HG03558 (cell line): Measurements from ENCODE around the gene LTF.

ENCODE experiments used
- ATAC-seq: cut with Tn5 transposase; IDR thresholded peaks from one replicate; pipeline ENCODE4 v1.9.1; 2021; ENCODE audit warnings: moderate number of reproducible peaks; ENCODE audit not compliant: unreplicated experiment; ENCODE audit errors: extremely low read depth

LTF gene

DNA sequence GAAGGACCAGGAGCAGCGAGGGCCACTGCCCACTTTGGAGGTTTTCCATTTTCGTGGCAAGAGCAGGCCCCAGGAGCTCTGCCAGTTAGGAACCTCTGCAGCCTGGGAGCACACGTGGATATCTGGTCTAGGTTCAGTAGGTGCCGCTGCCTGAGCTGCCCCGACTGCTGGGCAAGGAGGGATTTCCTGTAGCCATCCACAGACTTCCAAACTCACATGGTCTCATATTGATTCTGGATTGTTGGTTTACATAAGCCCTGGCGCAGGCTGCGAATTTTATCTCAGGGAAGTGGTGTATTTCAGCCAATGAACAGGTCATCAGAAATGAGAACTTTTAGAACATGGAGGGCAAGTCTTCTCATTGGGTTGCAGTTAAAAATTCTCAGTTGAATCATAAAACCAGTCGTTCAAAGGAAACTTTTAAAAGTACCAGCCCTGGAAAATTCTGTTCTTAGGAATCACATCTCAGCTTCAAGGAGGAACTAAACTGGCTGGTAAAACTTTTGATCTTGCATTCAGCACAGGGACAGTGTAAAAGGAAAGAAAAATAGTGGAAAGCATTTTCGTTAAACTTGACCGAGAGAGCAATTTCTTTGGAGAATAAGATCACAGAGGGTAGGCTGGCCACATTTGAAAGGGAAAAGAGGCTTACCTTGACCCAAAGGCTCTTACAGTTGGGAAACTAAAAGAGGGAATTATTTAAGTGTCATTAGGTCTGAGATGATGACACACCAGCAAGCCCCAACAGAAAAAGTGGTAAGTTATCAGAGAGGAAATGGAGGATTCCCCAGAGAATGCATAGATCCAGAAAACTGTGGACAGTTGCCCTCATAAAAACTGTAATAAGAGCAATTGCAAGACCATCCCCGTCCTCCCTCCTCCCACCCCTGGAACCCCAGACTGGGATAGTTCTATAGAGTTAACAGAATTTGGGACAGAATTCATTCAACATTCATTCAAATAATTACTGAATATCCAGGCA, 26.7 kb upstream of the LTF start:
- no peak for ATAC-seq

DNA sequence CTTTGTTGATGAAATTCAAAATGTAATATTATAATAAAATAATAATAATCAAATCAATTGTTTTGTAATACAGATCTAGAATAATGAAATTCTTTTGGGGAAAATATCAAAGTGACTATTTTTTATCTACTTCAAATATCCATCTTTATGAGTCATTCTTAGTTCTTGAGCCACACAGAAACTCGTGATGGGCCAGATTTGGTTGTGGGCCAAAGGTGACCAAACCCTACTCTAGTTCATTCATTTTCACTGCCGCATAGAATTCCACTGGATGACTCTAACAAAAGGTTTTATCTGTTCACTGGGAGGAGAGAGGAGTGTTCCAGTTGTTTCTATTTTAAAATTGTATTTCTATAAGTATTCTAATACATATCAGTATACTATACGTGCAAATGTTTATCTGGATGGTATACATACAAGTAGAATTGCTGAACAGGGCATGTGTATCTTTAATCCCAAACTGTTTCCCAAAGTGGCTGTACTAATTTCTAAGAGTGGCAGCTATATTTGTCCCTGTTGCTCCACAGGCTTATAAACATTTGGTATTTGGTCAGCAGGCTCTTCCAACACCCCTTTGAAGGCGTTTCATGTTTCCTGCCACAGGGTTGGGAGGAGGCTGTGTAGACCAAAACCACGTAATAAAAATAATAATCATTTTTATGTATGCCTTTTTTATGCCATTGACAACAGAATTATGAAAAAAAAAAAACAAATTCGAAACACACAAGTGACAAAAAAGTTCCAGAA, 25.8 kb upstream of the LTF start:
- ATAC-seq, result no peak

DNA sequence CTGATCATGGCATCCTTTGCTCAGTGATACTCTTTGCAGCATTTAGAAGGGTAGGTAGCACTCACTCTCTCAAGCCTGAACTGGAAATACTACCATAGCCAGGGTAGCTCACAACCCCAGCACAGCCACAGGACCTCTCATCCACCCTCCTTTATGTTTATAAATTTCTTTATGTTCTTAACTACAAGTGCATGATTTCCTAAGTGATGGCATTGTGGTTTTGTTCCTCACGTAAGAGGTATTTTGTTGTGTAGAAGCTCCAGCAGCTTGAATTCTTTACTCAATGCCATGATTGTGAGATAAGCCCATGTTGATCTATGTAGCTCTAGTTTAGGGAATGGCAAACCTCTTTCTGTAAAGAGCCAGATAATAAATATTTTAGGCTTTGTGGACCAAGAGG, 25.2 kb upstream of the LTF start:
- no peak for ATAC-seq

DNA sequence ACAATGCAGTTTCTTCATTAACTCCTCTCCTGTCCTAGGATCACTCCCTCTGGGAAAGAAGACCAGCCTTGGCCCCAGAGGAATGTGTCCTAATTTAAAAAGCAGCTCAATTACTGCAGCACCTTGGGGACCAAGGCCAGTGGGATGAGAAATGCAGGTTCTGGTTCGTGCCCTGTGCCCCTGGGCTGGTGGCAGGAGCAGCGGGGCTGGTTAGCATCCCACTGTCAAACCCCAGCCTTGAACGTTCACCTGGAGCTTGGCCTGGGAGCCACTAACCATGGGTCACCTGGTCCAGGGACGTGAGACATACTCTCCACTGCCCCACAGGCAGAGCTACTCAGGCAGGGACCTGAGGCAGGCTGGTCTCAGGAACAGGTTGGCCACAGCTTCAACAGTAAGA, 24.7 kb upstream of the LTF start:
- no peak for ATAC-seq

DNA sequence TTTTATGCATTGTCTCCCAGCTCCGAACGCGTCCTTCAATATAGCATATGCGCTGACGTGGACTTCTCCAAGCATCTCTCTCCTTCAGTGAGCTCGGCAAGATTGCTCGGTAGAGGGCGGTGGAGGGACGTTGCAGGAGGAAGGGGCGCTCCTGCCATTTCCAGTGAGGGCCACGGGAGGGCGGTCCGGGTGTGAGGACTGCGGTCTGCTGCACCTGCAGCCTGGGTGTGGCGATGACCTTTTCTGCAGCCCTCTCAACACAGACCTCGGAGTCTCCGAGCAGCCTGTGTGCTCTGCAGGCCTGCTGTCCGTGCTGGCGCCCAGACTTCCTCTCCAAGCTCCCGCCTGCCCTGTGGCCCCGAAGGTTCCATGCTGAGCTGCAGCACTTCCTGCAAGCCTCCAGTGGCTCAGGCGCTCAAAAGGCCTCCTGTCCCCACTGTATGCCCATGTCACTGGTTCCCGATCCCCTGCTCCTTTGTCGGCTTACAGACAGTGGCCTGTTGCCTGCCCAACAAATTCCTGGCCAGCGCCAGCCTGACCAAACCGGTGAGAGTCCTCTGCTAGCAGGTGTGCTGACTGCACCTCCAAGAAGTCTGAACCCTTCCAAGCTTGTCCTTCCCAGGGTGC, 24.1 kb upstream of the LTF start:
- ATAC-seq, result peak; percentile 48

DNA sequence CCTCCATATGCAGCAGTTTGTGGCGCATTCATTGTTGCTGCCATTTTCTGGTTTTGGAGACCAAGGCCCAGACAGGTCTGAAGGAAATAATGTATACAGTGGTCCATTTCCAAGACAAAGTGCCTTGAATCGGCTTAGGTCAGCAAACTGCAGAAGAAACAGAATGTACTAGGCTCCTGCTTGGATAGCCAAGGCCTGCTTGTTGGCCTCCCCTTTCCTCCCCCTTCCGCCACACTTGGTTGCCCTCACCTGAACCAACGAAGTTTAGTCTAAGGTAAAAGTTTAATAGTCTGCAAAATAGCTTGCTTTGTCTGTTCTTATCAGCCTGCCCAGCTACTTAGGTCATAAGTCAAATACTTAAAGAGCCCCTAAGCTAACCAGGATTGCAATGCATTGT, 21.1 kb upstream of the LTF start:
- ATAC-seq, result no peak

DNA sequence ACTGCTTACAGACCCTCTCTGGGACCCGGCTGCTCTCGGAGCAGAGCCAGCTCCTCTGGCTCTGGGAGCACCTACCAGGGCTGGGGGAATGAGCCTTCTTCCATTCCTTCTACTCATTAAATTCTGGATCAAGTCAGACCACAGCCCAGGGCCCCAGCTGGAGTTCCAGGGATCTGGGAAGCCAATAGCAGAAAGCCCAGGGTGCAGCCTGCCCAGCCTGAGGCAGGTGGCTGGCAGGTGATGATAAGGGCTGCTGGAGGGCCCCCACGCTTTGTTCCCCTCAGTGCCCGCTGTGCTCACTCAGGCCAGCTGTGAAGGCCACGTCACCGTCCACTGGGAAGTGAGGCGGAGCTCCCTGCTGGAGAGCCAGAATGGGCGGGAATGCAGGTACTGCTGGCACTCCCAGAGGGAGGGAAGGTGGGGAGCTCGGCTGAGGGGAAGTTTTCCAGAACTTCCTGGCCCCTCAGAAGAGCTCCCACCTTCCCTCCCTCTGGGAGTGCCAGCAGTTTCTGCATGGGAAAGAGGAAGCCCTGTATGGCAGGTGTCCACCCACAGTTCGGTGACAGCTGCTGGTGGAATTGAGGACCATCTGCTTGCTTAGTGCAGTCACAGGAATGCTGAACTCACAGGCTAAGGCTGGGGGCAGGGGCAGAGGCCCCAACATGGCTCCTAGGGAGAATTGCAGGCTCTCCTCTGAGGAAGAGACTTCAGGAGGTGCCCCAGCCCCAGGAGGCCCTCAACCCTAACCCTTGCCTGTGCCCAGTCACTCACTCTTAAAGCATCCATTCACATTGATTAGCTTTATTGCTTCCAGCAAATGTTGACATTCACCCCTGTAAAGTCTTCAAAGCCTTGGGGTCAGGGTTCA, 20.4 kb upstream of the LTF start:
- no peak for ATAC-seq

DNA sequence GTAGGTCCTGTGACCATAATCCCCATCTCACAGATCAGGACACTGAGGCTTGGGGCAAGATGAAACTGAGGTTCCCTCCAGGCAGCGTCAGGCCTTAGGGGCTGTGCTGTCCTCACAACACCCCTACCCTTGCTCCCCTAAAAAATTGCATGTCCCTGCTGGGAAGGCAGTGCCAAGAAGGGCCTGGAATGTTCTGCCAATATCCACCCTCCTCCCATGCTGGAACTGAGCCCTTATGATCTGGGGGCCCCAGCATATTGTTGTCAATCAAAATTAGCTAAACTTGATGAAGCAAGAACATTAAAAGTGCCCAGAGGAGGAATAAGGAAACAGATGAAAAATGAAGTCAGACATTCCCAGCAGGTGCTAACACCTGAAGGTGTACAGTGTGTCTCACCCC, 19.7 kb upstream of the LTF start:
- no peak for ATAC-seq

DNA sequence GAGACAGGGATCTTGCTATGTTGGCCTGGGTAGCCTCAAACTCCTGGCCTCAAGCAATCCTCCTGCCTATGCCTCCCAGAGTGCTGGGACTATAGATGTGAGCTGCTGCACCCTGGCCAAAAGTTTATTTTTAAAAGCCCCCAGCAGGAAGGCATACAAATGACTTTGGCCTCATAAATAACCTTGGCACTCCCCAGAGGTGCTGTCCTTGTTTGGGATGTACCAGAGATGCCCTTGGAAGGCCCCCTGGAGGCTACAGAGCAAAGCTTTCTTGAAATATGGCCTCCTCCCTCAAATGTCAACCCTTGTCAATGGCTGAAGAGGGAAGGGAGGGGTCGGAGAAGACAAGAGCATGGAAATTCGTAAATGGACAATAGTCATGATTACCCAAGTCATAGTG, 19.1 kb upstream of the LTF start:
- ATAC-seq, result no peak

DNA sequence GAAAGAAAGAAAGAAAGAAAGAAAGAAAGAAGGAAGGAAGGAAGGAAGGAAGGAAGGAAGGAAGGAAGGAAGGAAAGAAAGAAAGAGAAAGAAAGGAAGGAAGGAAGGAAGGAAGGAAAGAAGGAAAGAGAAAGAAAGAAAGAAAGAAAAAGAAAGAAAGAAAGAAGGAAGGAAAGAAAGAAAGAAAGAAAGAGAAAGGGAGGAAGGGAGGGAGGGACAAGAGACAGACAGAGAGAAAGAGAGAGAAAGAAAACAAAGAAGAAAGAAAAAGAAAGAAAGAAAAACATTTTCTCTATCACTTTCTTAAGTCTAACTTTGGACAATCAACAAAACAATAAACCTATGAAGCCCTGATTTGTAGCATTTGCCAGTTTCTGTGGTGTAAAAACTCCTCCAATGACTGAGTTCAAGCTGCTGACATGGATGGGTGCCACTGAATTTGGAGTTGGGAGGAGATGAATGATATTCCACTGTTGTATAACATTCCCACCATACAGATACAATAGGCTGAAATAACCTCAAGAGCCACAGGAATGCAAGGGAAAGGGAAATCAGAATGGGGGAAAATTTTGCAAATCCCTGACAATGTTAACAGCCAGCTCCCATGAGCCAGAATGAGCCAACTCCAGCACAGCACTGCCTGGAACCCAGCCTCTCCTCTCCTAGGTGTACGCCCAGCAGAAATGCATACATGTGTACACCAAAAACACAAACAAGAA, 18.1 kb upstream of the LTF start:
- ATAC-seq, result no peak

DNA sequence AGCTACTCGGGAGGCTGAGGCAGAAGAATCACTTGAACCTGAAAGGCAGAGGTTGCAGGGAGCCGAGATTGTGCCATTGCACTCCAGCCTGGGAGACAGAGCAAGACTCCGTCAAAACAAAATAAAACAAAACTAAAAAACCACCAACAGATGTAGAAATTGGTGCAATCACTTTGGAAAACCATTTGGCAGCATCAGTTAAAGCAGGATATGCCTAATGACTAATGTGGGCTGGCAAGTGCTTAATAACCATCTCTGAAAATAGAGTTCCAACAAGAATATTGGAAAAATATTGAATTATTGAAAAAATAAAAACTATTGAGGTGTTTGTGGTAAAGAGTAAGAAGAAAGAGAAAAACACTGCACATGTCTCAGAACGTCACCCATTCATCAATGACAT, 16.9 kb upstream of the LTF start:
- no peak for ATAC-seq

DNA sequence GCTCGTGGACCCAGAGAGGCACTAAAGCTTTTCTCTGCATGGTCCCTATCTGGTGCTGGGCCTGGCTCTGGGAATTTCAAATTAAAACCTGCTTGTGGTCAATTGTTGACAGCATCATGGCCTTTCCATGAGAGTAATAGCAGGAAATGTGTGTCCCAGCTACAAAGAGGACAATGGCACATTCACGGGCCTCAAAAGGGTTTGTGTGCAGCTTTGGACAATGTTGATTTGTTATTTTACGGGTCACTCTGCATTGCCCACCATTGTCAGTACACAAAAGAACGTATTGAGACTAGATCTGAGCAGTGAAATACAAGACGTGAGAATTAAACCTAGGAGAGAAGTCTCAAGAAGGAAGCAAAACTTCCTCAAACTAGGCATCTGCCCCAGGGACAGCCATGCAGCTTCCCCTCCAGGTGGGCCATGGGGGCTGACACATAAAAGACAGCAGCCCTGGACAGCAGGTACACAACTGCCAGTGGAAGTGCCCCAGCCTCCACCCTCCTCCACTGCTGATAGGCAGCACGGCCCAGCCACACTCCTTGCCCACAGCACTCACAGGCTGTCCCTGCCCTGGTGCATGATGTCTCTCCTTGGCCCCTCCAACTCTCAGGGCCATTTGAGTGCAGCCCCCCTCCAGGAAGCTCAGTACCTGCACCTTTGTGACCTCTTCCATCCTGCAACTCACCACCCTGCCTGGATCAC, 15.9 kb upstream of the LTF start:
- ATAC-seq, result no peak

DNA sequence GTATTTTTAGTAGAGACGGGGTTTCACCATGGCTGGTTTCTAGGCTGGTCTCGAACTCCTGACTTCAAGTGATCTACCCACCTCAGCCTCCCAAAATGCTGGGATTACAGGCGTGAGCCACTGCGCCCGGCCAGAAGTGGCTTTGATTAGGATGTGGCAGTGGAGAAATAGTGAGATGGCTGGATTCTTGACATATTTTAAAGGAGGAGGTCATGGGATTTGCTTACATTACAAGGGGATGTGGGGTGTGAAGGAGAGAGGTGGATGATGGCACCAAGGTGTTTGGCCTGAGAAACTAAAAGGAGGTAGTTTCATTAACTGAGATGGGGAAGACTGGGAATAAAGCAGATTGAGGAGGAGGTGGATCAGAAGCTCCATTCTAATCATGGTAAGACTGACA, 15.0 kb upstream of the LTF start:
- no peak for ATAC-seq

DNA sequence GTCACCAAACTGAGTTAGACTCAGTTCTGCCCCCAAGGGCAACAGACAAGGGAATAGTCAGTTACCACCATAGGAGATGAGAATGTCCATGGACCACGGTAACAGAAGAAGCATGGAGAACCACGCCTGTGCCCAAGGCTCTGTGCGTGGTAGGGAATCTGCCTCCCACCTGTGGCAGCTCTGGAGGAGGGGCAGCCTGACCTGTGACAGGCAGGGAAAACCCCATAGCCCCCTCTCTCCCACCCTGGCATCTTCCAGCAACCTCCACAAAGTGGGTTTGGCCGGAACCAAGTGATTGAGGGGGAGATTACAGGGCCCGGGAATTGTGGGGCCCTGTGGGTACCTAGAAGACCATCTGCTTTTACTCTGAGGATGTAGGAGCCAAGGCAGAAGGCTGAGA, 14.3 kb upstream of the LTF start:
- no peak for ATAC-seq

DNA sequence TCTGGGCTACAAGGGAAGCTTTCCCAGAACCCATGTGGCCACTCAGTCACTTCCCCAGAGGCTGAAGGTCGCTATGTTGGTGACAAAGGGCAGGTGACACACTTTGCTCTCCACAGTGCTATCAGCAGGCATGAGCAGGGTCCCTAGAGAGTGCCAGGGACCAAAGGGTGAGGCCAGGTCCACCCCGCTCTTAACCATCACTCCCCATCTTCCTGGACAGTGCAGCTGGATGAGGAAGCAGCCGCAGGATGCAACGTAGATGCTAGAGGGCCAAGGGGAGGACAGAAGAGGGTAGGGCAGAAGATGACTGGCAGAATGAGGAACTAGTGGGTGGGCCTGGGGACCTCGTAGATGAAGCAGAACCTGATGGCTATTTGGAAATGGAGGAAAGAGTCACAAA, 13.6 kb upstream of the LTF start:
- ATAC-seq, result no peak

DNA sequence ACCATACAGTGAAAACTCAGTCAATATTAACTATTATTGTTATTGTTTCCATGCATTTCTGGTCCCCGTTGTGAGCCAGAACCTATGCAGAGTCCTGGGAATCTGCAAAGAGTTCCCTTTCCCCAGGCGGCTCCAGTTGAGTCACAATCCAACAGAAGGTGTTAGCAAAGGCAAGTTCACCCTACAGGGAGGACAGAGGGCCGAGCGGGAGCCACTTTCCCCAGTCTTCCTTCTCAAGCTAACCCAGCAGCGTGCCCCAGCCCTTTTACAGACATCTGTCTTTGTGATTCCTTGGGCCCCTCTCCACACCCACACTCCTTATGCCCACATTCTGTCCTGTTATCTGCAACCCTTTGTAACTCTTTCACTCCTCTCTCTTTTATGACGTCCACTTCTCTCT, 13.1 kb upstream of the LTF start:
- no peak for ATAC-seq

DNA sequence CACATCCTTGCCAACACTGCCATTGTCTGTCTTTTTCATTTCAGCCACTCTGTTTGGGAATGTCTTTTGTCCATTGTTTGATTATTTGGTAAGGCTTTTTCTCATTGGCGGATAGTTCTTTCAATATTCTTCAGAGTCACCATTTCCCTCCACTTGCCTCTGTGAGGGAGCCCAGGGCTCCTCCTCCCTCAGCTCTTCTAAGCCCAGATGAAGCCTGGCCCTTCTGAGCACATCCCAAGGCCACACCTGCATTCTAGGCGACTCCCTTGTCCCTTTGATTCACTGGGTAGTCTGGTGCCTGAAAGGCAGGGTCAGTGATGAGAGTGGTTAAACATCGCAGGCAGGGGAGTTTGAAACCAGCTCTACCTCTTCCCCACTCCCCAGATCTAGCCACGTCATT, 12.4 kb upstream of the LTF start:
- ATAC-seq, result no peak

DNA sequence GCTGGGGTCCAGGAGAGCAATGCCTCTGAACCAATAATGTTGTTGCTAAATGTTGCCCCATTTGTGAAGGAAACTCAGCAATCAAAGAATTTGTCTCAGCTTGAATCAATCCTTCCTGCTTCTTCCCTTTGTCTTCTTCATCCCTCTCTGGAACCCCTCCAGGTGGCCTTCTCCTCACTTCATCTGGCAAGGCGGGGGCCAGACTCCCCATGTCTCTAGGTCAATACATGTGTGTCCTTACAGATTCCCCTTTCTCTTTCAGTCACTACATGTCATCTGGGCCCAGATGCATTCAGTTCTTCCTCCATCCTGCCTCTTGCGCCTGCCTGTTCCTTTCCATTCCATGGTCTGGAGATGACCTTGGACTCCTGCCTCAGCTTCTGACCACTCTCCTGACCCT, 8.0 kb upstream of the LTF start:
- no peak for ATAC-seq

DNA sequence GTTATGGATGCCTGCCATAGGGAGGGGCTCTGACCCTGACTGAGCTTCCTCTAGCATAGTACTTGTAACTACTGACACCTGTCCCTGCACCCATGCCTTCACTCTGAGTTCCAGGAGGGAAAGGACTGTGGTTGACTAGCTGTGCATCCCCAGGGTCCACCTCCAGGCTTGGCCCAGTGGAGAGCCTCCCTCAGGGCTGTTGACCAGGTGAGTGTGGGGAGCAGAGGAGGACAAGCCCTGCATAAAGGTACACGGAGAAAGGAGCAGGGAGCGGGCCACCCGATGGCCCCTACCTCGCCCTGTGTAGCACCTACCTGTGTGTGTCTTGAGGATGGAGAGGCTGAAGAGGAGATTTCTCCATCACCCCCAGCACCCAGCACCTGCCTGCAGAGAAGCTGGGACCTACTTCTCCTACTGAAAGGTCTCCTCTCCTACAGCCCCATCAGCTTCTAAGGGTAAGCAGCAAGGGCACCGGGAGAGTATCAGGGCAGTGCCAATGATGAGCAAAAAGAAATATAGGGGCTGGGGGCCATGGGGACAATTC, 6.7 kb upstream of the LTF start:
- ATAC-seq, result no peak
